ENCODE data around the gene UQCR11. TPM values are rescaled to one million over a fixed set of nuclear protein-coding genes. Genes with fewer than 3 reads are reported as not detected.

UQCR11 gene
- total and polyA plus RNA-seq, 2 experiments from 2014 or later, result 56.6 to 684 TPM

GRCh38 chr19:1602091-1602707 lies 3.1 kb downstream of the UQCR11 start:
- H2AFZ ChIP-seq, result no peak overlapping the region
- H3K79me2 ChIP-seq, result peaks cover 58% of the 10 kb centered on the region
- H3K9me2 ChIP-seq (replicated peaks; ENCODE audit: insufficient read depth), result no peaks in the 10 kb centered on the region
- no peaks in the 10 kb centered on the region for H3K27me3 ChIP-seq
- no peak overlapping the region for H3K4me2 ChIP-seq
- WGBS (ENCODE audit: low lambda C conversion rate, missing lambda C conversion rate), result 98% methylated on average over 21 of the region's 21 CpGs
- no peaks in the 10 kb centered on the region for H3K9me3 ChIP-seq (ENCODE audit: low read depth)
- H3K4me3 ChIP-seq, result no peak overlapping the region
- DNase-seq (ENCODE audit: low spot score), result no peak
- peaks cover 27% of the 10 kb centered on the region for H4K20me1 ChIP-seq (ENCODE audit: insufficient read depth, poor library complexity, severe bottlenecking)
- H3K36me3 ChIP-seq (replicated peaks; ENCODE audit: insufficient read depth, low read depth), result no peaks in the 10 kb centered on the region
- TF ChIP-seq EZH2phosphoT487 (IDR thresholded peaks at IDR 0.05; ENCODE audit: low read depth, severe bottlenecking, unreplicated experiment) (no peak), CTCF (IDR thresholded peaks at IDR 0.05; ENCODE audit: poor library complexity) (no peak), EZH2 (IDR thresholded peaks at IDR 0.05; ENCODE audit: borderline replicate concordance) (no peak)
- peaks cover 17% of the 10 kb centered on the region for H3K4me1 ChIP-seq (ENCODE audit: insufficient read depth)
- no peak overlapping the region for H3K27ac ChIP-seq

- H3K4me1 ChIP-seq (ENCODE audit: insufficient read depth), result peaks cover 13% of the 10 kb centered on the region
- H3K79me2 ChIP-seq, result peaks cover 58% of the 10 kb centered on the region
- WGBS (ENCODE audit: low lambda C conversion rate, missing lambda C conversion rate), result 96% methylated on average over 13 of the region's 14 CpGs
Measured at GRCh38 chr19:1601613-1602064, 3.6 kb downstream of the UQCR11 start.

DNA sequence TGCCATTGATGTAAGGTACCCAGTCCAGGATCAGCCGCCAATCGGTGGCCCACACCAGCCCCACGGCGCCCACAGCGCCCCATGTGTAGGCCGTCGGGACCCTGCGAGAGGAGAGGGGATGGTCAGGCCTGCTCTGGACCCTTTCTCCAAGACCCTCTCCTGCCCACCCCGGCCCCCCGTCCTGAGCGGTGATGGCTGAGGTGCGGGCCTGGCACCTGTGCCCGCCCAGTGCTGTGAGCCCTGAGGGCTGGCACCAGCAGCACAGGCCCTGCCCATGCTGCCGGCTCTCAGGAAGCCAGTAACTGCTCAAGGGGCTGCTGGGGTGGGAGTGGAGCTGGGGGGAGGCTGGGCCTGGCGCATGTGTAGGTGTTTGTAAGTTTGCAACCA lies 5.8 kb downstream of the UQCR11 start:
- Histone ChIP-seq H3K27me3 (no peaks in the 10 kb centered on the region), H3K9me2 (replicated peaks; ENCODE audit: insufficient read depth) (no peaks in the 10 kb centered on the region), H4K20me1 (ENCODE audit: insufficient read depth, poor library complexity, severe bottlenecking) (peaks cover 27% of the 10 kb centered on the region), H3K27ac (no peak overlapping the region), H3K4me3 (no peak overlapping the region), H3K36me3 (replicated peaks; ENCODE audit: insufficient read depth, low read depth) (no peaks in the 10 kb centered on the region), H2AFZ (no peak overlapping the region), H3K9me3 (ENCODE audit: low read depth) (no peaks in the 10 kb centered on the region), H3K4me1 (ENCODE audit: insufficient read depth) (peaks cover 7% of the 10 kb centered on the region), H3K79me2 (peaks cover 51% of the 10 kb centered on the region), H3K4me2 (no peak overlapping the region)
- TF ChIP-seq CTCF (IDR thresholded peaks at IDR 0.05; ENCODE audit: poor library complexity) (no peak), EZH2 (IDR thresholded peaks at IDR 0.05; ENCODE audit: borderline replicate concordance) (no peak), EZH2phosphoT487 (IDR thresholded peaks at IDR 0.05; ENCODE audit: low read depth, severe bottlenecking, unreplicated experiment) (no peak)
- 94% methylated on average over 14 of the region's 15 CpGs for WGBS (ENCODE audit: low lambda C conversion rate, missing lambda C conversion rate)
- no peak for DNase-seq (ENCODE audit: low spot score)

More at GRCh38 chr19:1601613-1602064, 3.6 kb downstream of the UQCR11 start:
- H3K4me3 ChIP-seq, result no peak overlapping the region
- no peaks in the 10 kb centered on the region for H3K9me2 ChIP-seq (replicated peaks; ENCODE audit: insufficient read depth)
- no peak overlapping the region for H3K4me2 ChIP-seq
- H3K27me3 ChIP-seq, result no peaks in the 10 kb centered on the region
- no peak overlapping the region for H3K27ac ChIP-seq
- TF ChIP-seq EZH2 (IDR thresholded peaks at IDR 0.05; ENCODE audit: borderline replicate concordance) (no peak), EZH2phosphoT487 (IDR thresholded peaks at IDR 0.05; ENCODE audit: low read depth, severe bottlenecking, unreplicated experiment) (no peak), CTCF (IDR thresholded peaks at IDR 0.05; ENCODE audit: poor library complexity) (no peak)
- H3K36me3 ChIP-seq (replicated peaks; ENCODE audit: insufficient read depth, low read depth), result no peaks in the 10 kb centered on the region
- no peak overlapping the region for H2AFZ ChIP-seq
- H4K20me1 ChIP-seq (ENCODE audit: insufficient read depth, poor library complexity, severe bottlenecking), result peaks cover 27% of the 10 kb centered on the region
- DNase-seq (ENCODE audit: low spot score), result no peak
- no peaks in the 10 kb centered on the region for H3K9me3 ChIP-seq (ENCODE audit: low read depth)

Data from hepatocyte (in vitro differentiated cells).